Glomerular visceral epithelial cell (primary cell): ENCODE results near the gene NT5DC4.

Experiments
- DNase-seq: peaks from one replicate; pipeline ENCODE4 v3.0.0-alpha.2; 2016; ENCODE audit errors: extremely low spot score

Gene NT5DC4

DNA sequence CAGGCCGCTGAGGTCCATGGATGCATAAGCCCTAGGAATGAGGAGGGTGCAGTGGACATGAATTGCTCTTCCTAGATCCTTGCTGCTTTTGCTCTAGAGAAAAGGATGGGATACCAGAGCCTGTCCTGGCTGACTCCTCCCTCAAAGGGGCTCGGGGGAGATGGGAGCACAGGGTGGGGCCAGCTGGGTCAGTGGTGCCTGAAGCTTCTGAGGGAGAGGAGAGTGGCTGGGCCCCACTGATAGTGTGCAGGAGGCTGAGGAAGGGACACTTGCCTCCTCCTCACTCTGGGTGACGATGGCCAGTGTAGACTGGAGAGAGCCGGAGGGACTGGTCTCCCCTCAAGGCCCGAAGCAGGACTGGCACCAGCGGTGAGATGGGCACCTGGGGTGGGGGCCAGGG, at the start of gene NT5DC4:
Gene NT5DC4 (plus strand): TSS at position 236 of the 400 bp plus-strand sequence. CDS start 60 bp downstream, at position 296.
- no peak for DNase-seq

DNA sequence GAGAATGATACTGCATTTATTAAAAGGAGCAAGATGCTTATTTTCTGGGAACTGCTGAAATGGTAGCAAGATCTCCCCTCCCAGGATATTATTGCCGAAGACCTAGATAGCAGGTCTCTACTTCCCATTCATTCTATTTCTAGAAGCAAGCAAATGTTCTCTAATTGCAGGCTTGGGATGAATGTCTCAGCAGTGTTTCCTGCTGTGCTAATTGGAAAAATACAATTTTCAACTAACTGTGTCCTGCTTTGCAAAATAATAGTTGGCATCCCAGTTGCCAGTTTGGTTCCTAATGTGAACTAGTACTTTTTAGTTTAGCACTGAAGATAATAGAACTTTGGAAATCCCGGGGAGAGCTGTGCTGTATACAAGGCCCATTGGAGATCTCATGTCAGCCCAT, 49.0 kb upstream of the NT5DC4 start:
- DNase-seq = no peak

DNA sequence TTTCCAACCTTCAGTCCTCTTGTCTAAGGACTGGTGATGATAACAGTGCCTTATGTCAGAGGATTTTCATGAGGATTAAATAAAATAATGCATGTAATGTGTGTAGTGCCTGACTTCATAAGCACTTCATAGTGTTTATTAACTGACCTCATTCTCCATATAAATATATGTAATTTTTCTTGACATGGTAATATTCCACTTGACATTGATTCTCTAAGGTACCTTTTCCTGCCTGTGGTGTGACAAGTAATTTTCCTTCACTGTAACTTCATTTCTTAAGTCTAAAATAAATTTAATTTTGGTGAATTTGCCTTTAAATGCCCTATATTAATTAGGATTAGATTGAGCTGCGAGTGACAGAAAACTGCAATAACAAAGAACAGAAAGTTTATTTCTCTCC, 47.8 kb upstream of the NT5DC4 start:
- DNase-seq = no peak

DNA sequence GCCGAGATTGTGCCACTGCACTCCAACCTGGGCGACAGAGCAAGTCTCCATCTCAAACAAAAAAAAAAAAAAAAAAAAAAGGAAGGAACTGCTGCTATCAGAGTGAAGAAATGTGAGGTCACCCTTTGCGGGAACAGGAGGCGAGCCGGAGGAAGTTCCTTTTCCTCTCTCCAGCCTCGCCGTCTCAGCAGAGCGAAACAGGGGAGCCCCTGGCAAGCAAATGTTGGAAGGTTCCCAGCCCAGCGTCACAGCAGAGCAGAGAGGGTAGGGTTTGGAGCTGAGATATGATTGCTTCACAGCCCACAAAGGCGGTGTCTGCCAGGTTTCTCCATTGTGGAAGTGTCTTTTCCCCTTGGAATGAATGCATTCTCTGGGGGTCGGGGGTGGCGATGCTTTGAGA, 46.6 kb upstream of the NT5DC4 start:
- no peak for DNase-seq

DNA sequence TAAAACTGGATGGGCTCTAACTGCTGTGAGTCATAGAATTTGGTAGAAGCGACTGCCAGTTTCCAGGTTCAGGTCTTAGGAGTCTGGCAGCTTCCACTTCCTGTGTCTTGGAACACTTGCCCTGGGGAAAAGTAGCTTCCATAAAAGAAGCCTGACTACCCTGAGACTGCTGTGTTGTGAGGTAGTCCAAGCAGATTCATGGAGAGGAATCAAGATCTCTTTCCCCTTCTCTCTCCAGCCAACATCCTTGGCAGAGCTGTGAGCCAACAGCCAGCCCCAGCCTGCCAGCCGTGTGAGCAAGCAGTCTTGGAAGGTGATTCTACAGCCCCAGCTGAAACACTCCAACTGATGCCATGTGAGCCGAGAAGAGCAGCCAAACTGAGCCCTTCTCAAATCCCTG, 41.3 kb upstream of the NT5DC4 start:
- no peak for DNase-seq

DNA sequence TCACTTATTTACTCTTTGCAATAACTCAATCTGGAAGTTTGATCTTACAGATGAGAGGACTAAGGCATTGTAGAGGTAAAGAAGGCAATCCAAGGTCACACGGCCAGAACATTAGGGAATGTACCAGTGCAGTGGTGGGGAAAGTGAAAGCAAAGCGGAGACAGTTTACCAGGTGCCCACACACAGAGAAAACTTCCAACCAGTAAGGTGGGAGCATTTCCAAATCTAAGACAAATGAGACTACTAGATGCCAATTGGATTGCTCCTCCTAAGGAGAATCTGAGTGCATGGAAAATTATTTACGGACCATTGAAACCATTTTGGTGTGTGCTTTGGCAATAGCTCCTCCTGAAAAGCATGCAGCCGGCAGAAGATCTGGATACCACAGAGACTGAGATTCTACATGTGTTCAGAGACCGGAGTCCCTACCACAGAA, 40.1 kb upstream of the NT5DC4 start:
- DNase-seq = no peak

DNA sequence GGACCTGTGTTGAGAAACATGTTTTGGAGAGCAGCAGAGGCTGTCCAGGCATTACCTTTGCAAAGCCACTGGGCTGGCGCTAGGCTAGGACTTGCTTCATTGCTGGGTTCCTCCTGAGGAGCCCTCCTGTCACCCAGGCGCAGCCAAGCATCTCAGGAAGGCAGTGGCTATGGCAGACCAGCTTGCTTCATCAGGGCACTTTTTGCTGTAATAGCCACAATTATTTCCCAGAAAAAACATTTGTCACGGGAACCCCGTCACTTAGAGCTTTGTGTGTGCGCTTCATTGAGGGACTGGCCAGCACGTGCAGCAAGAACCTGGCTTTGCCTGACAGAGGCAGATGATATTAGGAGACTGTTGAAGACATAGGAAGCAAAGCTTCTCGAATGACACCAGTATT, 38.7 kb upstream of the NT5DC4 start:
- no peak for DNase-seq

DNA sequence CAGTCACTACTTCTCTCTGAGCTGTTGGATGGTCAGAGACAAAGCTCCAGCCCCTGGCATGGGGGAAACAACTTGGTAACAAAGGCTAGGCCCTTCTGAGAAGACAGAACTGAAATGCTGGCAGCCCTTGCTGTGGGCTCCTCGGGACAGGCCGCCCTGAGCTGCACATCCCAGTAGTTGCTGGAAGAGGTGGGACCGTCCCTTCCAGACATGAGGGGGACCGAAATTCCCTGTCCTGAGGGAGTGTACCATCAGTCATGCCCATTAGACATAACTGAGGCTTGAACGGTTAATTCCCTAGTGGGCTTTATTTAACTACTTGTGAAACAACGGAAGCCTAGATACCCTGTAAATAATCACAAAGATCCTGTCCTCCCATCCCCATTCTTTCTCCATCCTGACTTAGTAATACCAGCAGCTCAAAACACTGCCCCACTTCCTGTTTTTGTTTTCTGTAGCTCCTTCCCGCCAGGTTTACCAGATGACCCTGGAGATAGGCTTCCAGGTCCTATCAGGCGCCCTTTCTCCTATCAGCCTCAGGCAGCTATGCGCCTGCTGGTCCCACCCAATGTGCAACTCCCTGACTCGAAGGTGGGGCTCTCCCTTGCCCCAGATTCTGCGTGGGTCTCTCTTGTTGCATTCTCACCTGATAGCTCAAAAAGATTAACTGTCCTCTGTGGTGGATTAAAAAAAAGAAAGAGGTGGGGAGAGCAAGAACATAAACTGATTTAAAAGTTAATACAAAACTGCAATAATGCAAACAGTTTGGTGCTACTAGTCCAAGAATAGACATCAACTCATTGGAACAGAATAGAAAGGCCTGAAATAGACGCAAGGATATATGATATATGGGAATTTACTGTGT, 37.0 kb upstream of the NT5DC4 start:
- DNase-seq = no peak

DNA sequence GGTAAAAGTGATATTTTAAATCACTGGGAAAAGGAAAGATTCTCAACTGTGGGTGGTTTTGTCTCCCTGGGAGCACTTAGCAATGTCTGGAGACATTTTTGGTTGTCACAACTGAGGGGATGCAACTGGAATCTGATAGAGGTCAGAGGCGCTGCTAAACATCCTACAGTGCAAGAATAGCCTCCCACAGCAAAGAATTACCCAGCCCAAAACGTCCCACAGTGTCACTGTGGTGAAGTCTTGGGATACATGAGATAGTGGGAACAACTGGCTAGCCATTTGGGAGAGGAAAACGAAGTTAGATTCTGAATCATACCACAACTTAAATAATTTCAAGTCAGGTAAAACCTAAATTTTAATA, 36.4 kb upstream of the NT5DC4 start:
- no peak for DNase-seq

DNA sequence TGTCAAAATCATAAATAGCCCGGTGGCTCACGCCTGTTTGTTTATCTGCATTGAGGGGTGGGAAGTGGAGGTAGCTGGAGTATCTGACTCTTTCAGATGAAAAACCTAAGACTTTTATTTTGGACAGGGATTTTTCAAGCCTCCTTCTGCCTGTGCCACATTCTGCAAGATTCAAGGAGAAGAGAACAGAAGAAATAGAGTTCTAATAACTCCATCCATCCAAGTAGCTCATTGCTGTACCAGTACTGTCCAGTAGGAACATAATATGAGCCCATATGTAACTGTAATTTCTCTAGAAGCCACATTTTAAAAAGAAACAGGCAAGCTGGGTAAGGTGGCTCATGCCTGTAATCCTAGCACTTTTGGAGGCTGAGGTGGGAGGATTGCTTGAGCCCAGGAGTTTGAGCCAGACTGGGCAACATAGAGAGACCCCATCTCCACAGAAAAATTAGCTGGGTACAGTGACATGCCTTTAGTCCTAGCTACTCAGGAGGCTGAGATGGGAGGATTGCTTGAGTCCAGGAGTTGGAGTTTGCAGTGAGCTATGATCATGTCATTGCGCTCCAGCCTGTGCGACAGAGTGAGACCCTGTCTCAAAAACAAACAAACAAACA, 35.4 kb upstream of the NT5DC4 start:
- DNase-seq = no peak

DNA sequence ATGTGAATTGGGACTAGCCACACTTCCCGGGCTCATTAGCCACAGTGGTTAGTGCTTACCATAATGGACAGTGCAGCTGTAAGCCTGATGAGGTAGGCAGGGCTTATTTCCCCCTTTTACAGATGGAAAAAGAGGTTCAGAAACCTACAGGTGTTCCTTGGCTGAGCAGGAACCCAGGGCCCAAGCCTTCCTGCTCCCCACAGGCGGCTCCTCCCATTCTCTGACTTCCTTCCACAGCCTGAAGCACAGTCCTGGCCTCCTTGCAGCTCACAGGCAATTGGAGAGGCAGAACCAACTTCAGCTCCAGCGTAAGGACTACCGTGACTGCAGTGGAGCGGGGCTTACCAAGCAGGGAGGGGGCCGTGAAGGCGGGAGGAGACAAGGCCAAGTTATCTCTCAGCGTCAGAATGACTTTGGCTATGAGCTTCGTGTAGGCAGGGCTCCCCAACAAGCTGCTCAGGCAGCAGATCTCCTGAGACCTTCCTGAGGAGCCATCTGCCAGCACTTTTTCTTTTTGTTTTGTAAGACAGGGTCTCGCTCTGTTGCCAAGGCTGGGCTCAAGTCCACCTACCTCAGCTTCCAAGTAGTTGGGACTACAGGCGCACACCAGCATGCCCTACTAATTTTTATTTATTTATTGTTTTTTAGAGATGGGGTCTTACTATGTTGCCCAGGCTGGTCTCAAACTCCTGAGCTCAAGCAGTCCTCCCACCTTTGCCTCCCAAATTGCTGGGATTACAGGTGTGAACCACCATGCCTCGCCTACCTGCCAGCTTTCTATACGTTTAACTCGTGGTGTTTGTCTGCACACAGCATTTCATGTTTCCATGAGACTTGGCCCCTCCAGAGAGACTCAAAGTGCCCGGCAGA, 34.2 kb upstream of the NT5DC4 start:
- DNase-seq = no peak

DNA sequence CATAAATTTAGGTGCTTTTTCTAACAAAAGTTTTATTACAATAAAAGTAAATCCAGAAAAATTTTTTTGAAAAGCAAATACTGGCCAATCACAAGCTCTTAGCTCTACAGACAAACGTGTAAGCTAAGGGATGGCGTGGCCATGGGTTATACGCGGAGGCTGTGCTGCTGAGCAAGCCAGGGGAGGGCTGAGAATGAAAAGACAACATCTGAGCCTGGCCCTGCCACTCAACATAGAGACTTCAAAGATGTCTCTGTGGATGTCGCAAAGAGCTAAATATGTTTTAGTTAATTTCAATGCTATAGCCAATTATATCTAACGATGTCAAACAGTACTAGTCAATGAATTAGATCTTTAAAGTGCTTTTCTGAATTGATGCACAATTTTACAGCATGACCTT, 33.3 kb upstream of the NT5DC4 start:
- no peak for DNase-seq

DNA sequence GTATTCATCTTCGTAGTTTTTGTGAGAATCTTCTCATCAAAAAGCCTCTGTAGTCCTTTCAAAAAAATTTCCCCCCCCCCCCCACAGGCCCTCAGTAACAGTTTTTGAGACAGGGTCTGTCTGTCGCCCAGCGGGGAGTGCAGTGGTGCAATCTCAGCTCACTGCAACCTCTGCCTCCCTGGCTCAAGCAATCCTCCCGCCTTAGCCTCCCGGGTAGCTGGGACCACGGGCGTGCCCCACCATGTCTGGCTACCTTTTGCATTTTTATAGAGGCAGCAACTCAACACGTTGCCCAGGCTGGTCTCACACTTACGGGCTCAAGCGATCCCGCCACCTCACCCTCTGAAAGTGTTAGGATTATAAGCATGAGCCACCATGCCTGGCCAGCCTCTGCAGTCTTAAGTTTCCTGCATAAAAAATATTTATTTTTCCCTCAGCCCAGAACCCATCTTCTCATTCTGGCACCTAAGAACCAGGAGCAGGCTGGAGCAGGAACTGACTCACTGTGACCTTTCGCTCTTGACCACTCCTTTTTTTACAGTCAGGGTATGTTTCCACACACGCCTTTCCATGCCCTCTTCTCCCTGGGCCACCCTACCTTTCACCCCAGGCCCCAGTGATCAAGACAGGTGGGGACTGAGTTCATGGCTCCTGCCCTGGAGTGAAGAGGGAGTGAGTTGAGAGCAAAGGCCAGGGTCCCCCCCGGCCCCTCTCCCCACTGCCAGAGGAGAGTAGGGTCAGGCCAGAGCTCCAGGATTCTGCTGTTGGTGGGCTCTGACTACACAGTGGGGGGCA, 32.5 kb upstream of the NT5DC4 start:
- no peak for DNase-seq

DNA sequence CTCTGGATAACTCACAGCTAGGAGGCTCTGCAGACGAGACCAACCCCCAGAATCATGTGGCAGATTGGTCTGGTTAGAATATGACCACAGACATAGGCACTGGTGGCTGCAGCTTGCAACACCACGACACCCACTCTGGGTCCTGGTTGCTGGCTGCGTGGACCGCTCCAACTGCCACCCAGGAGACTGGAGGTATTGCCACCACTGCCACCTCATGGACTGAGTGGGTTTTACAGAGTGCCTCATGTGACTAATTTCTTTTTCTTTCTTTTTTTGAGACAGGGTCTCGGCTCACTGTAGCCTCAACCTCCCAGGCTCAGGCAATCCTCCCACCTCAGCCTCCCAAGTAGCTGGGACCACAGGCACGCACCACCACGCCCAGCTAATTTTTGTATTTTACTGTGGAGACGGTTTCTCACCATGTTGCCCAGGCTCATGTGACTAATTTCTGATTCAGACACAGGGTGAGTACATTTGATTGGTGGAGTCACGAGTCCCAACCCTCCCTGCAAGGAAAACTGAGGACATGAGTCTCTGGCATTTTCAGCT, 29.9 kb upstream of the NT5DC4 start:
- peak; percentile 50 for DNase-seq

DNA sequence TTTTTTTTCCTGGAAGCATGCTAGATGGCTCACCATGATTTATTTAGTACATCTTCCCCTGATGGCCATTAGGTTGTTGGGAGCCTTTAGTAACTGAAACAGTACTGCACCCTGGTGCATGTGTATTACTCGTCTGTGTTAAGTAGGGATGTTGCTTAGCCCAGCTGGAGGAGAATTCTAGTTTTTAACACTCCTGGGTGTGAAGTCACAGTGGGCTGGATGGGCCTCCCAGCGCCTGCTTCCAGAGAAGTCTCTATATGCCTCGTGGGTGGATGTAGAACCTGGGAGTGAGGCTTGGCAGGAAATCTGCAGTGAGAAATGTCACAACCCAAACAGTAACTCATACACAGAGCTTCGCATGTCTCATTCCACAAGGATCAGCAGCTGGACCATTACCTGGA, 28.9 kb upstream of the NT5DC4 start:
- peak; percentile 9 for DNase-seq

DNA sequence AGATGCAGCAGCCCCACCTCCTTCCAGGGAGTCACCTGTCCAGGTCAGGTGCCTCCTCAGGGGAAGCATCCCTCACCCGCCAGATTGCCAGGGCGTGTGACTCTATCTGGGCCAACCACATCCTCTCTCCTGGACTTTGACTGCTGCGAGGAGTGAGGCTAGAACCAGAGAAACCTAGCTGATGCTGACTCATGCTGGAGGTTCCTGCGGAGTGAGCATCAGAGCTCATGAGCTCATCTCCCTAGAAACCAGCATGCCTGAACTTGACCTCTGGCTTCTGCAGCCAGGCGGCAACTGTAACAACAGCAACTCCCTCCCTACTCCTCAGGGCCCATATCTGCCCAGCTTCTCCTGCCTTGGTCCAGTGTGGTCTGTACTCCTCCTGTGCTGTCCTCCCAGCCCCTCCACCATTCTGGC, 28.3 kb upstream of the NT5DC4 start:
- DNase-seq = peak; percentile 95

DNA sequence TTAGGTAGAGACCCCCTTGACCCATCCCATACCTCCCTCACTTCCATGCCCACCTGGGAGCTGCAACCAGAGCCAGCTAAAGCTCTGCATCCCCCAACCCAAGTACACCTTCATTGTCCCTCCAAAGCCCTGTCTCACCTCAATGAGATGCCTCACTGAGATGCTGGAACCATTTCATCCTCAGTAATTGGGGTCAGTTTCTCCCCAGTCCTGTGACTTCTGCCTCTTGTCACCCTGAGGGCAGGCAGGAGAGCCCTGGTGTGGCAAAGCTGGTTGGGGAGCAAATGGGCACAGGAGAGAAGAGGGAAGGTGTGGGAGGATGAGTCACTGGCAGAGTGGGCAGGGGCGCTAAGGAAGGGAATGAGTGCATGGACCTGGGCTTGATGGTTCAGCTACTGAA, 27.9 kb upstream of the NT5DC4 start:
- DNase-seq = peak; percentile 18

DNA sequence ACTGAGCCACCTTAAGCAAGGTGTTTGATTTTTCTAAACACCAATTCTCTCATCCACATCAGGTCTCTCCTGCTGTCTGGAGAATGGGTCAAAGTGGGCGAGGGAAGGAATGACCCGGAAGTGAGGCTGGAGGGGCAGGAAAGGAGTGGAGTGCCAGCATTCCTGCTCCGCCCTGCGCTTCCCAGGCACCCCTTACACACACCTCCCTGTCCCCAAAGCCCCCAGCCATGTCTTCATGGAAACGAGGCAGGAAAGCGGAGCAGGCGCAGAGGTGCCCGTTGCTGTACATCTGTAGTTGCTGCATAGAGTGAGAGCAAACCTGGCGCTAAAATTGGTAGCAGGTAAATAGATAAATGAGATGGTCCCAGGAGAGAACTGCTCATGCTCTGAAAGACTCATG, 27.2 kb upstream of the NT5DC4 start:
- DNase-seq = no peak

DNA sequence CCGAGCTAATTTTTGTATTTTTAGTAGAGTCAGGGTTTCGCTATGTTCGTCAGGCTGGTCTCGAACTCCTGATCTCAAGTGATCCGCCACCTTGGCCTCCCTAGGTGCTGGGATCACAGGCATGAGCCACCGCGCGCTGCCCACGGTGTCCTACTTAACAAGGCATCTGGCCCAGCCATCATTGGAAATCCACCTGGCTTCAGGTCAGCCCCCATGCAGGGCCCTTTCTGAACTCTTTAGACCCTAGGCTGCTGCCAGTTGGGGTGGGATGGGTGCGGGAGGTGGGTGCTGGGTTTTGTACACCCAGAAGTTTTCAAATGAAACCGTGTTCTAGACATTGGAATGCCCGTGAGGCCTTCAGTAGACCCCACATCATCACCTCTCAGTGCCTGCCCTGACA, 26.6 kb upstream of the NT5DC4 start:
- no peak for DNase-seq

DNA sequence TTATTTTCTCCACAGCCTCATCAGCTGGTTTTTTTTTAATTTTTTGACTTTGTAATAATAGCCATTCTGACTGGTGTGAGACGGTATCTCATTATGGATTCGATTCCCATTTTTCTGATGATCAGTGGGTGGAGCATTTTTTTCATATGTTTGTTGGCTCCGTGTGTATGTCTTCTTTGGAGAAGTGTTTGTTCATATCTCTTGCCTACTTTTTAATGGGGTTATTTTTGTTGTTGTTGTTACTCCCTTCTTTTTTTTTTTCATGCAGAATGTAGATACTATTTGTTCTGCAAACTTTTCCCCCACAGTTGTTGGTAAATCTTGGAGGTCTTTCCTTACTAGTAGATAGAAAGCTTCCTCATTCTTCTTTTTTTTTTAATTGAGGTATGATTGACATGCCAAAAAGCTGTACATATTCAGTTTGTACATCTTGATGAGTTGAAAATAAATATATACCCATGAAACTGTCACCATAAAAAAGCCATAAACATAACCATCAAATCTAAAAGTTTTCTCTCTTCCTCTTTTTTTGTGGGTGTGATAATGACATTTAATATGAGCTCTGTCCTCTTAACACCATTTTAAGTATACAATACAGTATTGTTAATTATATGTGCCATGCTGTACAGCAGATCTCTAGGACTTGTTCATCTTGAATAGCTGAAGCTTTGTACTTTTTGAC, 21.8 kb upstream of the NT5DC4 start:
- DNase-seq = no peak
